SK-N-SH (cell line): ENCODE measurements around the gene DSP. TPM values are rescaled to one million over a fixed set of nuclear protein-coding genes. Genes with fewer than 3 reads are reported as not detected.

Experiments used
- CTCF ChIA-PET: fragments of 300-600, 350-600 bp; formaldehyde crosslinking; extraction: SDS; loops from one replicate; lab custom pipeline; 2021; lab: Yijun Ruan, JAX
- POLR2A ChIA-PET: fragments of 350-600 bp; sonication (Branson Sonifier 250); formaldehyde crosslinking; extraction: SDS; loops from one replicate; lab custom pipeline; 2020; ENCODE audit warnings: antibody characterized with exemption, inconsistent platforms; lab: Yijun Ruan, JAX
- DNase-seq: peaks from one replicate; pipeline ENCODE4 v3.0.0; 2012
- H2AFZ ChIP-seq: fragments of 200-600 bp; sonication (generic); 2 replicates; pipeline ENCODE4 v1.8.1; 2016; ENCODE audit warnings: antibody characterized with exemption, mild to moderate bottlenecking, low read depth
- H3F3A ChIP-seq: fragments of 200-600 bp; sonication (generic); replicated peaks from 2 replicates; pipeline ENCODE3; 2016; ENCODE audit warnings: antibody characterized with exemption, mild to moderate bottlenecking; ENCODE audit not compliant: insufficient read depth
- H3K27ac ChIP-seq, 2 experiments: fragments of 200-500 bp in 1 of 2; fragments of 200-600 bp in 1 of 2; sonication (Bioruptor generic) in 1 of 2; sonication (generic), shearing (Covaris generic) in 1 of 2; 2 replicates each; pipeline versions ENCODE4 v1.5.1 to v1.6.1; 2014 to 2016; ENCODE audit warnings: low read depth in 2 of 2, inconsistent platforms in 1 of 2, low read length in 1 of 2, mild to moderate bottlenecking in 1 of 2, mixed read lengths in 1 of 2
- H3K27me3 ChIP-seq: fragments of 200-600 bp; sonication (generic), shearing (Covaris generic); 2 replicates; pipeline ENCODE4 v1.6.1; 2016; ENCODE audit warnings: mixed run types; ENCODE audit not compliant: insufficient read depth
- H3K36me3 ChIP-seq, 2 experiments: fragments of 200-500 bp in 1 of 2; fragments of 200-600 bp in 1 of 2; sonication (Bioruptor generic) in 1 of 2; sonication (generic) in 1 of 2; replicated peaks in 1 of 2; 2 replicates each; pipeline versions ENCODE3 to v1.5.1; 2014 to 2016; ENCODE audit warnings: low read length in 1 of 2, mild to moderate bottlenecking in 1 of 2; ENCODE audit not compliant: insufficient read depth in 2 of 2, control insufficient read depth in 1 of 2
- H3K4me1 ChIP-seq, 2 experiments: fragments of 200-500 bp in 1 of 2; fragments of 200-600 bp in 1 of 2; sonication (Bioruptor generic) in 1 of 2; sonication (generic), shearing (Covaris generic) in 1 of 2; 2 replicates each; pipeline versions ENCODE4 v1.5.1 to v1.6.1; 2014 to 2016; ENCODE audit warnings: low read depth in 1 of 2, low read length in 1 of 2, mixed run types in 1 of 2; ENCODE audit not compliant: insufficient read depth in 2 of 2, control insufficient read depth in 1 of 2
- H3K4me2 ChIP-seq: fragments of 200-600 bp; sonication (generic), shearing (Covaris generic); 2 replicates; pipeline ENCODE4 v1.6.1; 2017; ENCODE audit warnings: mixed run types
- H3K4me3 ChIP-seq, 2 experiments: fragments of 200-500 bp in 1 of 2; fragments of 200-600 bp in 1 of 2; sonication (Bioruptor generic) in 1 of 2; sonication (generic), shearing (Covaris generic) in 1 of 2; 2 replicates each; pipeline versions ENCODE4 v1.5.1 to v1.8.1; 2014 to 2016; ENCODE audit warnings: low read depth in 2 of 2, inconsistent platforms in 1 of 2, low read length in 1 of 2, mild to moderate bottlenecking in 1 of 2, mixed read lengths in 1 of 2, moderate library complexity in 1 of 2
- H3K79me2 ChIP-seq: fragments of 200-600 bp; sonication (generic); 2 replicates; pipeline ENCODE4 v1.8.1; 2017; ENCODE audit warnings: mild to moderate bottlenecking; ENCODE audit not compliant: insufficient read depth
- H3K9ac ChIP-seq: fragments of 200-600 bp; sonication (generic); 2 replicates; pipeline ENCODE4 v1.6.1; 2017; ENCODE audit warnings: mixed run types
- H3K9me2 ChIP-seq: fragments of 200-600 bp; sonication (generic); 2 replicates; pipeline ENCODE4 v1.6.1; 2017; ENCODE audit warnings: mixed run types
- H3K9me3 ChIP-seq: fragments of 200-600 bp; sonication (generic); 2 replicates; pipeline ENCODE4 v1.6.1; 2017; ENCODE audit warnings: mixed run types, mild to moderate bottlenecking, moderate library complexity
- H4K20me1 ChIP-seq: fragments of 200-600 bp; sonication (generic); 2 replicates; pipeline ENCODE4 v1.6.1; 2017; ENCODE audit warnings: mild to moderate bottlenecking, mixed run types; ENCODE audit not compliant: insufficient read depth
- EZH2phosphoT487 ChIP-seq: fragments of 200-600 bp; sonication (generic); IDR thresholded peaks from 2 replicates; pipeline ENCODE4 v1.6.1; 2017; ENCODE audit warnings: low read depth, mixed run types, mild to moderate bottlenecking, antibody characterized with exemption, moderate library complexity, borderline replicate concordance
- FOXJ3 ChIP-seq: sonication (generic); formaldehyde crosslinking; IDR thresholded peaks from 2 replicates; pipeline ENCODE4 v1.5.1; 2020; ENCODE audit warnings: mild to moderate bottlenecking, missing genetic modification reagents
- FOXM1 ChIP-seq: IDR thresholded peaks from 2 replicates; pipeline ENCODE4 v1.4.0; 2012; ENCODE audit warnings: low read depth, mild to moderate bottlenecking
- MEF2A ChIP-seq: IDR thresholded peaks from 2 replicates; pipeline ENCODE4 v1.4.0; 2012; ENCODE audit warnings: low read depth, borderline replicate concordance
- RCOR1 ChIP-seq: fragments of 150-350 bp; IDR thresholded peaks from 2 replicates; pipeline ENCODE4 v1.6.1; 2017; ENCODE audit warnings: antibody characterized with exemption, low read length
- RFX5 ChIP-seq: IDR thresholded peaks from 2 replicates; pipeline ENCODE4 v1.6.1; 2012; ENCODE audit warnings: mild to moderate bottlenecking, improper control_type of control experiment, low read length
- SMC3 ChIP-seq: IDR thresholded peaks from 2 replicates; pipeline ENCODE4 v1.6.1; 2012; ENCODE audit warnings: low read depth, low read length, improper control_type of control experiment
- WGBS: methylation state at CpG from one replicate; pipeline ENCODE4 v1.1.6; 2017; ENCODE audit warnings: low lambda C conversion rate; 5-methylcytosine and 5-hydroxymethylcytosine counted together
- polyA plus RNA-seq, 3 experiments: library from polyadenylated mRNA; depleted of rRNA; stranded (reverse); fragments of >200 nt; gene quantifications; 2 replicates each; pipeline ENCODE4 v1.2.3, GENCODE V29; 2012
- TF ChIP-seq, protein P1 (sequence below): IDR thresholded peaks from 2 replicates; pipeline ENCODE4 v1.4.0; 2012; ENCODE audit warnings: low read depth, borderline replicate concordance
- TF ChIP-seq, protein P2 (sequence below): fragments of 150-350 bp; IDR thresholded peaks from 2 replicates; pipeline ENCODE4 v1.6.1; 2017; ENCODE audit warnings: antibody characterized with exemption, low read length, low read depth, borderline replicate concordance
- TF ChIP-seq, protein P3 (sequence below): IDR thresholded peaks from 2 replicates; pipeline ENCODE4; 2012
- TF ChIP-seq, protein P4 (sequence below): fragments of 150-350 bp; IDR thresholded peaks from 2 replicates; pipeline ENCODE4 v1.6.1; 2016; ENCODE audit warnings: mild to moderate bottlenecking, low read depth, low read length

The DSP gene
- polyA plus RNA-seq, 1 of the 3 experiments (the other 2 are of a cell fraction), result 0.02 TPM

DNA sequence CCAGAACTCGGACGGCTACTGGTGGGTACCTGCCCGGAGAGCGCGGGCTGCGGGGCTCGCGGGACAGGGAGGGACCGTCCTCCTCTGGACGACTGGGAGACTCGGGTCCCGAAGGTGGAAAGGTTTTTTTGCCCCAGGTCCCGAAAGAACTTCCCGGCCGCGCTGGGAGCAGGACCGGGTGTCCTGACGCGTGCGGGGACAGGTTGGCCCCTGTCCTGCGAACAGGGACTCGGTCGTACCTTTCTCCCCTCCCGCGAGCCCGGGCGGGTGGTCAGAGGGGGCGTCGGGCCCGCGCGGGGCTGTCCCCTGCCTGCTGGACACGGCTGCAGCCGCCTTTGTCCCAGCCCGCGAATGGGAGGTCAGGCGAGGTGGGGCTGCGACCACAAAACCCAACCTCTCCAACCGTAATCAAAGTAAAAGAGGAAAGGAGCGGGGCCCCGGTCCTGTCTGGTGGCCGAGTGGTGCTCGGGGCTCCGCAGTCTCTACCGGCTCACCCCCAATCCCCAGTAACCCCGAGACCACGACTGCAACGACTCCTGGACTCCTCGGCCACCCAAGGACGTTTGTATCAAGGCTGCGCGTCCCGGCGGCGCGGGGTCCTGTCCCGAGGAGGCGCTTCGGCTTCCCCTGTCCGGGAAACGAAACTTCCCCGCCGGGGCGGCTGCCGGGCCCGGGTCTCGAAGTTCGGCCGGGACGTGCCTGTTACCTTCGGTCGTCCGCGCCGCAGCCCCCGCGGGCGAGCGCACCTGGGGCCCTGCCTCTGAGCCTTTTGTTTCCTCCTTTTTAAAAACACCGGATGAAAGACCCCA lies 798 bp downstream of the DSP start:
- 0% methylated on average over 2 of the region's 80 CpGs for WGBS
- CTCF ChIA-PET, result interaction anchor here (0.6 kb wide), 1 partner anchor 77 kb away, joined by 3 read pairs; no protein-coding TSS in a partner anchor
- TF ChIP-seq EZH2phosphoT487, result peak; percentile 80; the same call in 1 of the 2 replicates
- TF ChIP-seq, protein P1, sequence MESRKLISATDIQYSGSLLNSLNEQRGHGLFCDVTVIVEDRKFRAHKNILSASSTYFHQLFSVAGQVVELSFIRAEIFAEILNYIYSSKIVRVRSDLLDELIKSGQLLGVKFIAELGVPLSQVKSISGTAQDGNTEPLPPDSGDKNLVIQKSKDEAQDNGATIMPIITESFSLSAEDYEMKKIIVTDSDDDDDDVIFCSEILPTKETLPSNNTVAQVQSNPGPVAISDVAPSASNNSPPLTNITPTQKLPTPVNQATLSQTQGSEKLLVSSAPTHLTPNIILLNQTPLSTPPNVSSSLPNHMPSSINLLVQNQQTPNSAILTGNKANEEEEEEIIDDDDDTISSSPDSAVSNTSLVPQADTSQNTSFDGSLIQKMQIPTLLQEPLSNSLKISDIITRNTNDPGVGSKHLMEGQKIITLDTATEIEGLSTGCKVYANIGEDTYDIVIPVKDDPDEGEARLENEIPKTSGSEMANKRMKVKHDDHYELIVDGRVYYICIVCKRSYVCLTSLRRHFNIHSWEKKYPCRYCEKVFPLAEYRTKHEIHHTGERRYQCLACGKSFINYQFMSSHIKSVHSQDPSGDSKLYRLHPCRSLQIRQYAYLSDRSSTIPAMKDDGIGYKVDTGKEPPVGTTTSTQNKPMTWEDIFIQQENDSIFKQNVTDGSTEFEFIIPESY, result no peak

DNA sequence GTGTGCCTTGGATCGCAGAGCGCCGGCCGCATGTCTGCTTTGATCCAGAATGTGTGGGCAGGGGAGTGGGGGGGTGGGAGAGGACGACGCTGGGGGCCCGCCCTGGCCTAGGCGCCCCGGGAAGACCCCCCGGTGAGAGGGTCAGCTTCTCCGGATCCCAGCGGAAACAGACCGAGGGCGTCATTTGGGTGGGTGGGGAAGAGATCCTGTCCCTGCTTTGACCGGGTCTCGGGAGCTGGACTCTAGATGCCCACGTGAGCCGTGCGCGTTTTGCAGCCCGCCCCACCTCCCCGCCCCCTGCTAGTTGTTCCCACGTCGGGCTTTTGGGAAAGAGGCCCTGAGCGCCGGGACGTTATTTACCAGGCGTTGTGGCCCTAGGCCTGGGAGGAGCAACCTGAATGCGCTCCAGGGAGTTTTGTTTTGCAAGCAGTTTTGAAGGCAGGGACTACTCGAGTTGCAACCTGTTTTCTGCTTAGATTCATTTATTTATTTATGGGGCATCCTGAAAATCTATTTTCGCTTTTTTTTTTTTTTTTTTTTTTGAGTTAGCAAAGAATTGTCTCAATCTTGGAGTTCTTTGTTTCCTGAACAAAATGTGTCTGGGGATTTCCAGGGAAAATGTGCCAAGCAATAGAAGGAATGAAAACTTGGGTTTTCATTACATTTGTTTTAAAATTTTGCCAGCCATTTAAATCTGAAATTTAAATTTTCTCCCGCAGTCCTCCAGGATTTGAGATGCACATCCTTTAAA lies 1.6 kb downstream of the DSP start:
- peak overlapping the region; percentile 79 for H3K4me2 ChIP-seq
- H3K79me2 ChIP-seq, result no peaks in the 10 kb centered on the region
- CTCF ChIA-PET, result no interaction called here
- POLR2A ChIA-PET, result no interaction called here
- peak; percentile 42 for DNase-seq
- no peaks in the 10 kb centered on the region for H3K36me3 ChIP-seq
- H3K9me2 ChIP-seq, result no peaks in the 10 kb centered on the region
- no peaks in the 10 kb centered on the region for H3F3A ChIP-seq
- 23% methylated on average over 11 of the region's 32 CpGs for WGBS
- no peak for TF ChIP-seq SMC3
- TF ChIP-seq RFX5, result no peak
- TF ChIP-seq MEF2A, result no peak
- TF ChIP-seq, protein P2, sequence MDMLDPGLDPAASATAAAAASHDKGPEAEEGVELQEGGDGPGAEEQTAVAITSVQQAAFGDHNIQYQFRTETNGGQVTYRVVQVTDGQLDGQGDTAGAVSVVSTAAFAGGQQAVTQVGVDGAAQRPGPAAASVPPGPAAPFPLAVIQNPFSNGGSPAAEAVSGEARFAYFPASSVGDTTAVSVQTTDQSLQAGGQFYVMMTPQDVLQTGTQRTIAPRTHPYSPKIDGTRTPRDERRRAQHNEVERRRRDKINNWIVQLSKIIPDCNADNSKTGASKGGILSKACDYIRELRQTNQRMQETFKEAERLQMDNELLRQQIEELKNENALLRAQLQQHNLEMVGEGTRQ, result no peak
- TF ChIP-seq, protein P3, sequence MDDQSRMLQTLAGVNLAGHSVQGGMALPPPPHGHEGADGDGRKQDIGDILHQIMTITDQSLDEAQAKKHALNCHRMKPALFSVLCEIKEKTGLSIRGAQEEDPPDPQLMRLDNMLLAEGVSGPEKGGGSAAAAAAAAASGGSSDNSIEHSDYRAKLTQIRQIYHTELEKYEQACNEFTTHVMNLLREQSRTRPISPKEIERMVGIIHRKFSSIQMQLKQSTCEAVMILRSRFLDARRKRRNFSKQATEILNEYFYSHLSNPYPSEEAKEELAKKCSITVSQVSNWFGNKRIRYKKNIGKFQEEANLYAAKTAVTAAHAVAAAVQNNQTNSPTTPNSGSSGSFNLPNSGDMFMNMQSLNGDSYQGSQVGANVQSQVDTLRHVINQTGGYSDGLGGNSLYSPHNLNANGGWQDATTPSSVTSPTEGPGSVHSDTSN, result no peak
- TF ChIP-seq RCOR1, result no peak
- TF ChIP-seq FOXM1, result no peak
- TF ChIP-seq FOXJ3 (CRISPR knock-in tag), result no peak
- TF ChIP-seq, protein P4, sequence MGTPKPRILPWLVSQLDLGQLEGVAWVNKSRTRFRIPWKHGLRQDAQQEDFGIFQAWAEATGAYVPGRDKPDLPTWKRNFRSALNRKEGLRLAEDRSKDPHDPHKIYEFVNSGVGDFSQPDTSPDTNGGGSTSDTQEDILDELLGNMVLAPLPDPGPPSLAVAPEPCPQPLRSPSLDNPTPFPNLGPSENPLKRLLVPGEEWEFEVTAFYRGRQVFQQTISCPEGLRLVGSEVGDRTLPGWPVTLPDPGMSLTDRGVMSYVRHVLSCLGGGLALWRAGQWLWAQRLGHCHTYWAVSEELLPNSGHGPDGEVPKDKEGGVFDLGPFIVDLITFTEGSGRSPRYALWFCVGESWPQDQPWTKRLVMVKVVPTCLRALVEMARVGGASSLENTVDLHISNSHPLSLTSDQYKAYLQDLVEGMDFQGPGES, result no peak
- H3K27me3 ChIP-seq, result peaks cover 93% of the 10 kb centered on the region
- no peak overlapping the region for H3K27ac ChIP-seq
- no peaks in the 10 kb centered on the region for H3K9me3 ChIP-seq
- H3K4me1 ChIP-seq, result no peaks in the 10 kb centered on the region; a peak in 1 of 4 replicates
- H3K4me3 ChIP-seq, result peak overlapping the region in 1 of 2 experiments; percentile 50; a peak in 3 of 4 replicates
- no peaks in the 10 kb centered on the region for H4K20me1 ChIP-seq
- H3K9ac ChIP-seq, result no peak overlapping the region
- H2AFZ ChIP-seq, result peak overlapping the region; percentile 76; the same call in 1 of the 2 replicates

More for the DNA sequence above, 798 bp downstream of the DSP start:
- Histone ChIP-seq H2AFZ (peak overlapping the region; percentile 76; the same call in 1 of the 2 replicates), H3K27me3 (peaks cover 92% of the 10 kb centered on the region), H3K9me2 (no peaks in the 10 kb centered on the region), H4K20me1 (no peaks in the 10 kb centered on the region), H3K27ac (no peak overlapping the region), H3K9me3 (no peaks in the 10 kb centered on the region), H3K4me1 (no peaks in the 10 kb centered on the region; a peak in 1 of 4 replicates), H3K4me3 (peak overlapping the region; percentile 28 to 50; a peak in 3 of 4 replicates), H3K4me2 (peak overlapping the region; percentile 79), H3K79me2 (no peaks in the 10 kb centered on the region), H3K9ac (no peak overlapping the region), H3K36me3 (no peaks in the 10 kb centered on the region), H3F3A (no peaks in the 10 kb centered on the region)
- POLR2A ChIA-PET, result no interaction called here
- DNase-seq, result peak; percentile 50
